GM08714 (cell line): ENCODE data around the gene CDC42EP3.
A peak's percentile ranks its signal among the peaks of the same experiment; 100 is the strongest.

Source experiments
- H3K4me3 ChIP-seq: fragments of 200-500 bp; sonication (Bioruptor generic); 2 replicates; pipeline ENCODE4 v1.5.1; 2014; ENCODE audit warnings: mild to moderate bottlenecking, low read length, inconsistent platforms
- ZNF274 ChIP-seq: IDR thresholded peaks from 2 replicates; pipeline ENCODE4 v1.6.1; 2012; ENCODE audit warnings: mild to moderate bottlenecking, low read depth, low read length

The CDC42EP3 gene

DNA sequence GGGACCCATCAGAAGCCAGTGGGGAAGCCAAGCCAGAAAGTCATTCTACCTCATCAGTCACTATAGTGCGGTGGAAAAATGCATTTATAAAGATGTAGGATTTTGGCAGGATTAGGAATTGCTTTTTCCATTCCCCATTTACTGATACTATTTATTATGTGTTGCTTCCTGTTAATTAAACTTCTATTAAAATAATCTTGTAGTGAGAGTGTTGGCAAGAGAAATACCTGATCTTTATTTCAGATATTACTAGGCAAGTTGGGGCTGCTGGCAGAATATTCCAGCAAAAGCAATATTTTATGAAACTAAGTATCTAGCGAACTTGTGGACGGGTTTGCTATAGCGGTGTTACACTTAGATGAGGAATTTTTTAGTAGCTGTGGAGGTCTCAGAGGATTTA, 23.9 kb upstream of the CDC42EP3 start:
- no peak for TF ChIP-seq ZNF274
- no peak overlapping the region for H3K4me3 ChIP-seq

DNA sequence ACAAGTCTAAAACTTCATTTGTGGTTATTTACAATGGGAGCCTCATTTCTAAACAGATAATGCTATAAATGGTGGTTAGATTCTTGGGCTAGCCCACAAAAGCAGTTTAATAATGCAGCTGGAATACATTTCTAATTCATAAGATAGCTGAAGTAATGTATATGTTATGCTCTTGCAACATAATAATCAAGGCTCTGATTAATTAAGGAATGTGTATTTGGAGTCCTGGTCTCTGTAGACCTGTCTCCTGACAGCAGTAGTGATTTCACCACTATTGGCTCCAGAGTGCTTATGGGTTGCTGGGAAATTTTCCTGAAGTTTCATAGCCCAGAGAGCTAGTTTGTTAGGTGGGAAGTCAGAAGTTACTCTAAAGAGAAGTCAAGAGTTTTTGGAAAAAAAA, 21.3 kb upstream of the CDC42EP3 start:
- H3K4me3 ChIP-seq: no peak overlapping the region
- no peak for TF ChIP-seq ZNF274

- TF ChIP-seq ZNF274: no peak
Measured at GRCh38 chr2:37689751-37690150, 18.3 kb upstream of the CDC42EP3 start.

DNA sequence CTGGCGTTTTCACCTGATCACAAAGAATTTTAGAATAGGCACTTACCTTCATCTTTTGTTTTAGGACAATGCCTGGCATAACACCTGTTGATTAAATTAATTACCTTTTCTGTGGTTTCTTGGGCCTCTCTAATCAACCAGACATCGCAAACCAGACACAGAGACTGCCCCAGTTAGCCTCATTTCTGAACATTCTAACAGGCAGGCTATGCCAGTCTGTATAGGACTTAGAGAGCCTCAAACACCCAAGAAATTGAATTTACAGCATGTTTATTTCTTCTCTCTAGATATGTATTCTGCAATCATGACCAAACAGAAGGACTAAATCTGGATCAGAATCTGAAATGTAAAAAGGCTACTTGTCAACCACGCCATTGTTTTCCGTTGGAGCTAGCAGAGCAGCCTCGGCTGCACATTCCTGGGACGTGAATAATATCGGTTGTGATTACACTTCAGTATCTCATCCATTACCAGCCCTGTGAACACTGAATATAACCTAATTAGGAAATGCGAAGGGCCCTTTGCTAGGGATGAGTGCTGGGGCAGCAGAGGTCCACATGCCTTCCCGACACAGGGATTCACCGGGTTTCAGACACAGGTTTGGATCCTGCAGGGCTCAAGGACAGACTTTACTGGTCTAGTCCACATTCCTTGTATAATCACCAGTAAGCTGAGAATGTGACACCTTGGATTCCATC, 17.5 kb upstream of the CDC42EP3 start:
- H3K4me3 ChIP-seq: no peak overlapping the region
- no peak for TF ChIP-seq ZNF274

More at GRCh38 chr2:37689751-37690150, 18.3 kb upstream of the CDC42EP3 start:
- no peak overlapping the region for H3K4me3 ChIP-seq

DNA sequence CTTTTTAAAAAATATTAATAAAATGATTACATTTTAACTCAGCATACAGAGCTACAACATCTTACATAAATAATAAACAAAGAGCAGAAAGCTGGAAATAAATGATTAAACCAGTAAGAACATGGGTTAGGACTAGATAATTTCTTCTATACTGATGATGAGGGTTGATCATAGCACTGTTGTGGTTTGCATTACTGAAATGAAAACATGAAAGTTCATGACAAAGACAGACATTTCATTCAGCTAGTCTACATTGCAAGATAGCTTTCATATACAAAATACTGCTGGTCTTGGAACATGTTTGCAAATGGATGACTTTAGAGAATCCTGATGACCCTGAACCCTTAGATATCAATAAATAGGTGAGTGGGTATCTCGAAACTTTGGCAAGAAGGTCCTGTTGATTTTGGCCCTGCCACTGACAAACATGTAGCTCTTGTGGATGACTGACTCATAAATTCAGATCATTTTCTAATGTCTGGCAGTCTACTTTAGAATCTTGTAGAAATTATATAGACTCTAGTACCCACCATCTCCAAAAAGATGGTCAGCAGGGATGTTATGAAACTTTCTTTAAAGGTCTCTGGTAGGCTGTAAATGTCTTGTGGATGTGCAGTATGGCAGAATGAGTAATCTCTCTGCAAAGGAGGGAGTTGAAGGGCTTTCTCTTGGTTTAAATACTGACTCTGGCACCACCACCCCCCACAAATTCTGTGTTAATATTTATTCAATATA, 15.5 kb upstream of the CDC42EP3 start:
- no peak for TF ChIP-seq ZNF274
- no peak overlapping the region for H3K4me3 ChIP-seq

DNA sequence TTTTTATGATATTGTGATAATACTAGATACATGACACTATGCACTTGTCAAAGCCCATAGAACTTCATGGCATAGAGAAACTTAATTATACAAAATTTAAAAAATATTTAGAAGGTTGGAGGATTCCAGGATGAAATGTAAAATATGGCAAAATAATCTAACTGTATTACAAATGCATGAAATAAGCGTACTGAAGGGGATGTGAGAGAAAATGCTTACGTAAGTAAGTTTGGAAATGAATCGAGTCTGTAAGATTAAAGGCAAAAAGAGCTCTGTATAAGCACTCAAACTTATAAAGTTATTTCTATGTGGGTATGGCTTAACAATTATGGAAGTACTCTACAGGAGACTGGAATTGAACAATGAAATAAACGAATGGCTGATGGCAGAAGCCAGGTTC, 13.4 kb upstream of the CDC42EP3 start:
- H3K4me3 ChIP-seq: no peak overlapping the region
- no peak for TF ChIP-seq ZNF274

GRCh38 chr2:37683921-37684780, 12.7 kb upstream of the CDC42EP3 start:
- no peak overlapping the region for H3K4me3 ChIP-seq
- no peak for TF ChIP-seq ZNF274

GRCh38 chr2:37683241-37683640, 11.8 kb upstream of the CDC42EP3 start:
- no peak overlapping the region for H3K4me3 ChIP-seq
- TF ChIP-seq ZNF274: no peak

DNA sequence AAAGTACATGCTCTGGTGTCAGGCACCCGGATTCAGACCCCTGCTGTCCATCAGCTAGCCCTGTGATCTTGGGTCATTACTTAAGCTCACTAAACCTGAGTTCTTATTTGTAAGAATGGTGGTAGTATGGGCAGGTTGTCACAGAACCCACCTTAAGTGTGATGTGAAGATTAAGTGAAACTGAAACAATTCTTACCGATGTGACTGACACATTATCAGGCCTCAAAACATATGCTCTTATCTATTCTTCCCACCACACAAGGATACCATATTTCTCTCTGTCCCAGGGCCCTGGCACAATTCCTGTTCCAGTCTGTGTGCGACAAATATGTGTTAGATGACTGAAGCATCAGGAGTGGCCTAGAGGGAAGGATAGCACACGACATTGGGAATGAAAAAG, 11.0 kb upstream of the CDC42EP3 start:
- TF ChIP-seq ZNF274: no peak
- no peak overlapping the region for H3K4me3 ChIP-seq

DNA sequence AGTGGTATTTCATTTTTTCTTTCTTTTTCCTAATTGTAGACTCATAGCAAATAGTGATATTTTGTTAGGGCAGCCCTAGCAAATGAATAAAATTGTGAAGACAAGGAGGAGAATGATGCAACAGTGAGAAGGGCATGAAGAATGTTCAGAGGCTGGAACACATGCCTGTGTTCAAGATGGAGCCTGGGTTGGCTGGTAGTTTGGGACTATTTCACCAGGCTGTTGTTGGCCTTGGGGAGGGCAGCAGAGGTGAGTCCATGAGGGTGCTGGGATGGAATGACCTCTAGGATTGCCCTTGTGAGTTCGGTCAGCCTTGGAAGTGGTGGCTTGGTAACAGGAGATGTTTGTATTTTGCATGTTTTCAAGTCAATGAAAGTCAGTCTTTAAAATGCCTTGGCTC, 10.1 kb upstream of the CDC42EP3 start:
- H3K4me3 ChIP-seq: no peak overlapping the region
- TF ChIP-seq ZNF274: no peak

- no peak overlapping the region for H3K4me3 ChIP-seq
- TF ChIP-seq ZNF274: no peak
Measured at GRCh38 chr2:37679072-37679695, 7.7 kb upstream of the CDC42EP3 start.

DNA sequence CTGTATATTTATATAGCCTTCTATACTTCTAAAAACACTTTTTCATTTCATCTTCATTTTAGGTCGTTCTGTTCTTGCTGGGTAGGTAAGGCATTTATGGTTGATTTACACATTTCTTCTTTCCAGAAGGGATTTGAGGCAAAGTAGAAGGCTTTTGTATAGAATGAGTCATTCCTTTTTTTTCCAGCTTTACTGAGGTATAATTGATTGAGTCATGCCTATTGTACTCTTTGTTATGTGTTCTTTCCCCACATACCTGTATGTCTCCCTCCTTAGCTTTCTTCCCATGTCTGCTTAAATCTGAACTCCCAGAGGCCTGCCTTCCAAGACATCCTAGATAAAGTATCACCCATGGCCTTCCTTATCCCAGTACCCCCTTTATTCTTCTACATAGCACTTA, 4.8 kb upstream of the CDC42EP3 start:
- no peak for TF ChIP-seq ZNF274
- no peak overlapping the region for H3K4me3 ChIP-seq

GRCh38 chr2:37674946-37675345, 3.5 kb upstream of the CDC42EP3 start:
- TF ChIP-seq ZNF274: no peak
- no peak overlapping the region for H3K4me3 ChIP-seq

- H3K4me3 ChIP-seq: peak overlapping the region; percentile 97; the same call in 1 of the 2 replicates
- TF ChIP-seq ZNF274: no peak
Measured at GRCh38 chr2:37672870-37673184, 1.4 kb upstream of the CDC42EP3 start.
